Right lobe of liver (tissue), 6 donors: Measurements from ENCODE around the gene DKK2. TPM values are rescaled to one million over a fixed set of nuclear protein-coding genes. Genes with fewer than 3 reads are reported as not detected.

ENCODE experiments used
- ATAC-seq, 4 donors: fragments of 200-7000 bp; cut with Tn5 transposase; one replicate each; pipeline ENCODE4 v1.9.1; 2020; ENCODE audit warnings: mild to moderate bottlenecking in 4 of 4, moderate library complexity in 4 of 4
- DNase-seq, 3 donors: peaks; one replicate each; pipeline ENCODE4 v3.0.0-alpha.2; 2020
- H3K27ac ChIP-seq, 3 donors: fragments of 200-600 bp; one replicate each; pipeline ENCODE4 v1.8.0; 2022
- H3K27me3 ChIP-seq, 2 donors: fragments of 200-600 bp; one replicate each; pipeline ENCODE4 v1.8.0; 2022
- H3K36me3 ChIP-seq, 4 donors: fragments of 200-600 bp; sonication (generic) in 1 of 4; one replicate each; pipeline versions ENCODE4 v1.5.1 to v1.8.0; 2017 to 2022; ENCODE audit warnings: control low read depth in 1 of 4
- H3K4me1 ChIP-seq, 4 donors: fragments of 200-600 bp; sonication (generic) in 1 of 4; one replicate each; pipeline versions ENCODE4 v1.5.1 to v1.8.0; 2017 to 2022; ENCODE audit warnings: control low read depth in 1 of 4
- H3K4me3 ChIP-seq, 3 donors: fragments of 200-600 bp; one replicate each; pipeline ENCODE4 v1.8.0; 2022
- H3K9me3 ChIP-seq, 4 donors: fragments of 200-600 bp; sonication (generic) in 1 of 4; one replicate each; pipeline versions ENCODE4 v1.5.1 to v1.8.0; 2017 to 2022; ENCODE audit warnings: control low read depth in 1 of 4
- CTCF ChIP-seq, 4 donors: fragments of 200-600 bp in 3 of 4; fragments of 450-650 bp in 1 of 4; IDR thresholded peaks; one replicate each; pipeline versions ENCODE4 v1.5.1 to v1.8.0; 2016 to 2022; ENCODE audit warnings: antibody characterized with exemption in 4 of 4, mild to moderate bottlenecking in 2 of 4
- POLR2A ChIP-seq: fragments of 450-650 bp; IDR thresholded peaks from one replicate; pipeline ENCODE4 v1.6.1; 2017; ENCODE audit warnings: antibody characterized with exemption, mild to moderate bottlenecking
- WGBS: methylation state at CpG from one replicate; pipeline ENCODE4 v1.1.6; 2018; ENCODE audit warnings: low coverage, low lambda C conversion rate; ENCODE audit not compliant: insufficient coverage; ENCODE audit errors: missing lambda C conversion rate; 5-methylcytosine and 5-hydroxymethylcytosine counted together
- intact Hi-C, 2 donors: fragments of 100-400 bp; cut with DNase I; formaldehyde crosslinking; loops; one replicate each; pipeline versions ENCODE4 v1.11.2 to v1.14.1; 2022
- long read RNA-seq: library from polyadenylated mRNA; unstranded; transcript quantifications from one replicate; pipeline ENCODE4 v2.0.0, GENCODE V29; 2019
- total RNA-seq, 6 experiments: library from RNA; depleted of rRNA in 2 of 6; stranded (reverse); fragments of >200 nt in 2 of 6; fragmentation: NEBNext Ultra II Directional in 3 of 6; extraction: Animal tissue kit (Norgen Biotek cat#: 25700) in 3 of 6; gene quantifications; one replicate each; pipeline versions ENCODE4 v1.1.0 to v1.2.4, GENCODE V29; 2016 to 2023
- donor health status: DM: no; HTN: yes; CAD: no.
- donor health status: DM: no; HTN: no; CAD: no.
- donor health status: DM: no; HTN: no; CAD: no.
- donor health status: DM: no; HTN: yes; CAD: no.
- donor health status: DM: no; HTN: yes; CAD: no.

DKK2 gene
- total RNA-seq = under 1 TPM in 3 of 6 experiments, not detected in 3; 0.06 to 0.11 (median 0.07) TPM
- long read RNA-seq = 0 reads

DNA sequence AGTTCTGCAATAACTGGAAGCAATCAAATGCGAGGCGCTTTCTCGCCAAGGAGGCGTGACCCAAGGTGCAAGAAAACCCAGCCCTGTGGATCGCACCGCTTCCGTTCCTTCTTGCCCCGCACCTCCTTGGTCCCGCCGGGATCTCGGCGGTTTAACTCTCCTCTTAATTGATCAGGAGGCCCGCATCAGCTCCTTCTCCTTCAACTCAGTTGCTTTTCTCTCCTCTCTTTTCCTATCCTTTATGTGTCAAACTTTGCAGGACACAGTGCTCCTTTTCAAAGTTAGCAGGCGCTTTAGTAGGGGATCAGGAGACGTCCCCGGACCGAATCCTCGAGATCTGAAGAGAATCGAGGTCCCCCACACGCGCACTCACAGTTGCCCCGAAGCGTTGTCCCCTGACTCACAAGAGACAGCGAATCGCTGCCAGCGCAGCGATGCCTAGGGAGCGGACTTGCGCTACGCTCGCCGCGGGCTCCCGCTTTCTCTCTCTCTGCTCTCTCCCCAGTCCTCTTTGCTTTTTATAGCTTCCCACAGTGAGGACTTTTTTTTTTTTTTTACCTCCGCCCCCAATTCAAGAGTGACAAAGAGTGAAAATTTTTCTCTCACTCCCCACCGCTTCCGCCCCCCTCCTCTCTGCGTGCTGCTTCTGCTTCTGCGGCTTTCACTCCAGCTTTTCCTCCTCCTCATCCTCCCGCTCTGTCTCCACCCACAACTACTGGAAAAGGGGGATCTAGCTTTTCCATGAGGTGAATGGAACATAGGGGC lies at the start of gene DKK2:
TSS of gene DKK2 (minus strand) at position 495 of the 765 bp plus-strand sequence. CDS start 722 bp downstream, outside the sequence.
- DNase-seq = no peak
- WGBS = 2% methylated on average over 39 of the region's 40 CpGs
- TF ChIP-seq CTCF (IDR thresholded peaks at IDR 0.05) = no peak
- no peak for TF ChIP-seq POLR2A
- peak in 2 of 4 donors; percentile 23 to 24 for ATAC-seq
- no peaks in the 10 kb centered on the region for H3K9me3 ChIP-seq
- H3K4me3 ChIP-seq = peak within 1 kb of the TSS; percentile 3 to 14 (median 5)
- peaks cover 0 to 9% (median under 1%) of the 10 kb centered on the region in 4 donors for H3K4me1 ChIP-seq
- intact Hi-C loops = no loop called here
- peaks cover 0 to 22% of the 10 kb centered on the region in 2 donors for H3K27me3 ChIP-seq
- no peak within 1 kb of the TSS for H3K27ac ChIP-seq
- no peaks in the 10 kb centered on the region for H3K36me3 ChIP-seq

GRCh38 chr4:107077192-107077591 lies 41.1 kb upstream of the DKK2 start:
- intact Hi-C loops = no loop called here
- no peak overlapping the region for H3K4me3 ChIP-seq
- DNase-seq (no peak), ATAC-seq (no peak)
- H3K9me3 ChIP-seq = no peaks in the 10 kb centered on the region
- 50% methylated on average over 4 of the region's 4 CpGs for WGBS
- TF ChIP-seq CTCF (IDR thresholded peaks at IDR 0.05) (no peak), POLR2A (no peak)
- H3K27ac ChIP-seq = no peak overlapping the region
- H3K4me1 ChIP-seq = no peaks in the 10 kb centered on the region
- H3K36me3 ChIP-seq = no peaks in the 10 kb centered on the region
- H3K27me3 ChIP-seq = no peaks in the 10 kb centered on the region

- Histone ChIP-seq H3K36me3 (no peaks in the 10 kb centered on the region), H3K9me3 (no peaks in the 10 kb centered on the region), H3K27me3 (no peaks in the 10 kb centered on the region), H3K4me3 (no peak overlapping the region), H3K4me1 (no peaks in the 10 kb centered on the region), H3K27ac (no peak overlapping the region)
- TF ChIP-seq POLR2A (no peak), CTCF (IDR thresholded peaks at IDR 0.05) (no peak)
- DNase-seq (peak in 1 of 3 donors; percentile 36), ATAC-seq (peak in 1 of 4 donors; percentile 37)
- intact Hi-C loops = no loop called here
- WGBS = 85% methylated on average over 14 of the region's 32 CpGs
Measured at GRCh38 chr4:107072836-107073736, 37.0 kb upstream of the DKK2 start.

- no peaks in the 10 kb centered on the region for H3K4me1 ChIP-seq
Measured at GRCh38 chr4:107071108-107071507, 35.0 kb upstream of the DKK2 start.

More at GRCh38 chr4:107071108-107071507, 35.0 kb upstream of the DKK2 start:
- H3K36me3 ChIP-seq = no peaks in the 10 kb centered on the region
- DNase-seq = no peak
- no peak for ATAC-seq
- H3K9me3 ChIP-seq = no peaks in the 10 kb centered on the region
- TF ChIP-seq POLR2A (no peak), CTCF (IDR thresholded peaks at IDR 0.05) (no peak)
- H3K27ac ChIP-seq = no peak overlapping the region
- intact Hi-C loops = no loop called here
- no peaks in the 10 kb centered on the region for H3K27me3 ChIP-seq
- H3K4me3 ChIP-seq = no peak overlapping the region
